Left renal pelvis (tissue), 4 donors: ENCODE results near the gene HTR4. TPM values are rescaled to one million over a fixed set of nuclear protein-coding genes. Genes with fewer than 3 reads are reported as not detected.
"Not testable (repeated sequence)": the region's sequence is repeated elsewhere in the genome, so short reads cannot be mapped to it uniquely, and the experiment has no call there.

ENCODE experiments used
- DNase-seq, 4 donors: peaks; one replicate each; pipeline ENCODE4 v3.0.0-alpha.2; 2013; ENCODE audit warnings: low read depth in 4 of 4, low spot score in 3 of 4
- polyA plus RNA-seq, 4 donors: library from polyadenylated mRNA; unstranded; fragments of 120-200 nt; gene quantifications; one replicate each; pipeline ENCODE4 v1.2.1, GENCODE V29; 2013; ENCODE audit not compliant: insufficient read length in 4 of 4

Gene HTR4
- polyA plus RNA-seq, 4 donors, result 0.11 to 0.17 (median 0.16) TPM; not detected in 1

- DNase-seq, result no peak
These were observed 169.7 kb downstream of the HTR4 start for GRCh38 chr5:148484651-148485050.

GRCh38 chr5:148483750-148484149, 170.6 kb downstream of the HTR4 start:
- DNase-seq, result no peak

DNA sequence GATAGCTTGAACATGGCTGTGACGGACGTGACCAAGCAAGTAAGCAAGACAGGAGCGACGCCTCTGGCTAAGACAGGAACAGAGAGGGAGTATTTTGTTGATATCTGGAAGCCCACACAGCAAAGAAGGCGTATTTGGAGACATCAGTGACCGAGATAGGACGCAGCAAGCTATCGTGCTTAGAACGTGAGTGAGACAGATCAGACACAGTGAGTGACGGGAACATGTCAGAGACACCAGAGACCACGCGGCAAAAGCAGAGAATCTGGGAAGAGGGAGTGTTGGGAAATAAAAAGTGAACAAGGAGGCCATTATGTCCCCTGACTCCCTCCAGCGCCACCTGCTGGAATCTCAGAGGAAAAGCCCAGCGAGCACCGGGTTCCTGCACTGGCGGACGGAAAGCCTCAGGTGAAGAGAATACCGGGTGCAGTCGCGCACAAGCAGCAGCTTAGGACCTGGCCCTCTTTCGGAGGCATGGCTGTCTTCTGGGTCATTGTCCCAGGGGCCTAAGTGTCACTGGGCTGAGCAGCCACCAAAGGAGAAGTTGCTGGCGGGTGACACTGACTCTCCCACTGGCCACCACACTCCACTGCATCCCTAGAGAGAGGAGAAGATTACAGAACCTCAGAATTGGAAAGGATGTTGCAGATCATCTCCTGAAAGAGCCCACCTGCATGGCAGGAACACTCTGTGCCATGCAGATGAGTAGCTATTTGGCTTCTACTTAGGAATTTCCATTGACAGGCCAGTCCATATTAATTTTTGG, 171.4 kb downstream of the HTR4 start:
- peak in 1 of 4 donors; percentile 4 for DNase-seq

GRCh38 chr5:148482196-148482595, 172.1 kb downstream of the HTR4 start:
- DNase-seq, result no peak

- DNase-seq, result no peak
These were observed 176.9 kb downstream of the HTR4 start for GRCh38 chr5:148477429-148477828.

DNA sequence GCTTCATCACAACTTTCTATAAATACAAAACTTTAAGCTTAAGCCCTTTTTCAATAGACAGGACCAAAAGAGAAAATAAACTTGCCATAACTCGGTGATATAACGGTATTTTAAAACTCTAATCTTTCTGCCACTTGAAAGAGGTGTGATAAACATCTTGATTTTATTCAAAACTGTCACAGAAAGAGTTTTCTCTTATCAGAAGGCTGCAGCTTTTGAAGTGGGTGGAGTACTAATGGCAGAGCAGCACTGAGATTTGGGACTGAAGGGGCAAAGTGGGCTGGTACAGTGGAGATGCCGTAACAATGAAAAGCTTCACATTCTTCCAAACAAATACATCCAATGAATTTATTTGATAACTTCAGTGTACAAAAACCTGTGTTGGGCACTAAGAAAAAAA, 178.0 kb downstream of the HTR4 start:
- no peak for DNase-seq

GRCh38 chr5:148474025-148474511, 180.3 kb downstream of the HTR4 start:
- DNase-seq, result no peak

DNA sequence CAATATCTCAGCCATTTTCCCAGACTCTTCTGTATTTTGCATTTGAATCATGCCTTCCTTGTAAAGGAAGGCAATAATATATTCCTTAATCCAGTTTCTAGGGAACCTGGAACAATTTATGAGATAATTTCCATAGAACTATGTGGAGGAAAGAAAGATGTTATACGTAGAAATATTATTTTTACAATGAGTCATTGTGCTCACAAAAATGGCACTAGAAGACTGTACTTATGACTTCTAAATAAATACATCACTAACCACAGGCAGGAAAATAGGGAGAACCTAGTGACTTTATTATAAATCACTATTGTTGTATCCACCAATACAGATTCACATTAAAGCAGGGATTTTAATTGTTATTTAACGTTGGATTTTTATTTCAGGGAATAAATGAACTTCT, 182.9 kb downstream of the HTR4 start:
- no peak for DNase-seq

DNA sequence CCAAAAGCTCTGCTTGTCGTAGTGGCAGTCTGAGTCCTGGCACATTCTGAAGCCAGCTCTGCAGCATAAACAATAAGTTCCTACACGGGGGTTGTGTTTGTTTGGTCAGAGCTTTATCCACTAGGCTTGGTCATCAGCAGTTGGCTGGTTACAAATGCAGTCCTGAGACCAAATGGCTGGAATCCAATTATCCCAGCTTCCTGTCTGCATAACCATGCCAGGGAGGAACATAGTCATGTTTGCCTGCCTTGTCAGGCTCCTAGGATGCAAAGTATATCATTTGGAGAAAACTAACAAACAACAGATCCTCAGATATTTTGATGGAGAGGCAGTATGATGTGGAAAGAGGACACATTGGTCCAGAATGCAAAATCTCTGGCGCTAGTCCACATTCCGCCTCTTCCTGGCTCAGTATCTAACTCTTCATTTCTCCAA, 184.8 kb downstream of the HTR4 start:
- no peak for DNase-seq

DNA sequence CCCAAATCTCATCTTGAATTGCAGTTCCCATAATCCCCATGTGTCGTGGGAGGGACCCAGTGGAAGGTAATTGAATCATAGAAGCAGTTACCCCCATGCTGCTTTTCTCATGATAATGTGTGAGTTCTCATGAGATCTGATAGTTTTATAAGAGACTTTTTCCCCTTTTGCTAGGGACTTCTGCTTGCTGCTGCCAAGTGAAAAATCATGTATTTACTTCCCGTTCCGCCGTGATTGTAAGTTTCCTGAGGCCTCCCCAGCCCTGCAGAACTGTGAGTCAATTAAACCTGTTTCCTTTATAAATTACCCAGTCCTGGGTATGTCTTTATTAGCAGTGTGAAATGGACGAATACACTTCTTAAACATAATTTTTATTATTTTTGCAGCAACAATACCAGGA, 185.6 kb downstream of the HTR4 start:
- not testable (repeated sequence) for DNase-seq

GRCh38 chr5:148467958-148468357, 186.4 kb downstream of the HTR4 start:
- DNase-seq, result no peak

- no peak for DNase-seq
These were observed 188.1 kb downstream of the HTR4 start for GRCh38 chr5:148466236-148466580.

DNA sequence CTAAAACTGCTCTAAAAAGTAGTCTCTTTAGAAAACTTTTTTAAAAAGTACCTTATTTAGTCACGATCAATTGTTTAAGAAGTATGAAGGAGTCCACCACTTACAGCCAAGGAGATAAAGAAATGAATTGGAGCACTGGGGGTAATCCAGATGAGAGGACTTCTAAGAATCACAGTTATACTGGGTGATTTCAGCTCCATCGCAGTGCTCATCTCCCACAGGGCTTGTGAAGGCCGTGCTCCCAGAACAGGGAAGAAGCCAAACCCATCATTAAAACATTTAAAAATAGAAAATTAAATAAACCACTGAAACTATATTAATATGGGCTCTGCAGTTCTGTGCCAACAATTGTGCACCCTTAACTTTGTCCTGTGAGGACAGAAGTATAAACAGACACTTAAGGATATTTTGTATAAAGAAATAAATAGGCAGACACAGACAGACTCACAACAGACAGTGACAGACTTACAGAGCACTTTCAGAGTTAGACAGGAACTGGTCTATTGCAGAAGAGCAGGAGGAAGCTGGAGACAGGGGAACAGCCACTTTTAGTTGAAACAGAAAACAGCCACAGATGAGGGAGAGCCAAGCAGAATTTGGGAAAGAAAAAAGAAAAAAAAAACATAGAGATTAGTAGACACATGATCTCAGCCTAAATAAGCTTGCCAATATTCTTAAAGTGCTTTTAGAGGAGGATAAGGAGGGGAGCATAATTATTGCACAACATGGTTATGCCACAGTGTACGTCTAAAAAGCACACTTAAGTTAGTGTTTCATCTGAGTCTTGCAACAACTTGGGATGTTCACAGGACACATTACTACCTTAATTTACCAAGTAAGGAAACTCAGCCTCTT, 188.7 kb downstream of the HTR4 start:
- no peak for DNase-seq

DNA sequence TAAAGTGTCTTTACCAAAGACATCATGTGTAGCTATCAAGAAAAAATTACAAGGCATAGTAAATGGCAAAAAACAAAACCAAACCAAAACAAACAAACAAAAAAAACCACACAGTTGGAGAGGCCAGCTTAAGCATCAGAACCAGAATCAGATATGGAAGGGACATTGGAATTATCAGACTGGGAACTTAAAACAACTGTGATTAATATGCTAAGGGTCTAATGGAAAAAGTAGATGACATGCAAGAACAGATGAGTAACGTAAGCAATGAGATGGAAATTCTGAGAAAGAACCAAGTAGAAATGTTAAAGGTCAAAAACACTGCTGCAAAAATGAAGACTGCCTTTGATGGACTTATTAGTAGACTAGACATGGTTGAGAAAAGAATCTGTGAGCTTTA, 194.7 kb downstream of the HTR4 start:
- DNase-seq, result no peak

- no peak for DNase-seq
These were observed 196.1 kb downstream of the HTR4 start for GRCh38 chr5:148458036-148458888.

DNA sequence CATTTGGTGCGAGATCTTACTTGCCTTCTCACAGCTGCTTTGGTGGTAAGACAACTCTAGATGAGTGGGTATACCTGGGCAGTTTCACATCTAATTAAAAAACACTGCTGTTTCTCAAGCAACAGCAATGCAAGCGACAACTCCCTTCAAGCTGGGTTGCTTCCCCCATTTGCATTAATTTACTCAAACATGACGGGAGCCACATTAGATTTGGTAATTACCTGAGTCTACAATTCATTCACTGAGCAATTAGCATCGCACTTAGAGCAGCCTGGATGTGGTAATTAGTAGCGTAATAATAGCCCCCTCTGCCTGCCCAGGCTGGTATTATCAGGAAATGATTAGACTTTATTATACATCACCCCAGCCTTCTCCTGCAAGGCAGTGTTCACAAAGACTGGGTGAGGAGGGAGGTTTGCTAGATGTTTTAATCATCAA, 197.1 kb downstream of the HTR4 start:
- DNase-seq, result peak in 1 of 4 donors; percentile 3

DNA sequence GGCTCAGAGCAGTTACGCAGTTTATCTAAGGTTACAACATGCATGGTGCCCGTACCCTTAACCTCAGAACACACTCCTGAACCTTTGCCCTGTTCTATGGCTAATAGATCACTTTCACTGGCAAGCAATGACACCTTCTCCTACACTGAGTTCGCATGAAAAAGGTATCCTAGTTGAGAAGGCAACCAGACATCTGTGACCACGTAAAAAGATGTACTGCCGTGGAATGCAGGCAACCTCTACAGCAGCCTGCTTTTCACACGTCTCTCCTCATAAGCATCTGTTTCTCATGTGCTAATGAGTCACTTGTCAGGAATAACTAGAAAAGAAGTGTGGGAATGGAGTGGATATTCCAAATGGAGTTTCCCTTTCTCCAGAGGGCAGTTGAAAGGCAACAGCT, 199.1 kb downstream of the HTR4 start:
- DNase-seq, result no peak

DNA sequence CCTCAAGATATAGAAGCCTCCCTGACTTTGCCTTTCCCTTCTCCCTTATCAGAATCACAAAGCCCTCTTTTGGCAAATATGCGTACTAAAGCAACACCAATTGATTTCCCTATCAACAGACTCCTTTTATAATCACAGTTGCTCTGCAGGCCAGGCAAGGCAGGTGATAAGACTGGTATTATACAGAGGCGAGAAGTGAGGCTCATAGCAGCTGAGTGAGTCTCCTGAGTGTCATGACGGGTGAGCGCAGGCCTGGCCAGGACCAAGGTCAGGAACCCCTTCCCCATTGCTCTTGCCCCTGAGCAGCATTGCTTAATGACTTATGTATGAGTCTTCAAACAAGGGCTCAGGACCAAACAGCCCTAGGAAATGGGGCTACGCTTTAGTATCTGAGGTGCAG, 199.8 kb downstream of the HTR4 start:
- DNase-seq, result no peak

DNA sequence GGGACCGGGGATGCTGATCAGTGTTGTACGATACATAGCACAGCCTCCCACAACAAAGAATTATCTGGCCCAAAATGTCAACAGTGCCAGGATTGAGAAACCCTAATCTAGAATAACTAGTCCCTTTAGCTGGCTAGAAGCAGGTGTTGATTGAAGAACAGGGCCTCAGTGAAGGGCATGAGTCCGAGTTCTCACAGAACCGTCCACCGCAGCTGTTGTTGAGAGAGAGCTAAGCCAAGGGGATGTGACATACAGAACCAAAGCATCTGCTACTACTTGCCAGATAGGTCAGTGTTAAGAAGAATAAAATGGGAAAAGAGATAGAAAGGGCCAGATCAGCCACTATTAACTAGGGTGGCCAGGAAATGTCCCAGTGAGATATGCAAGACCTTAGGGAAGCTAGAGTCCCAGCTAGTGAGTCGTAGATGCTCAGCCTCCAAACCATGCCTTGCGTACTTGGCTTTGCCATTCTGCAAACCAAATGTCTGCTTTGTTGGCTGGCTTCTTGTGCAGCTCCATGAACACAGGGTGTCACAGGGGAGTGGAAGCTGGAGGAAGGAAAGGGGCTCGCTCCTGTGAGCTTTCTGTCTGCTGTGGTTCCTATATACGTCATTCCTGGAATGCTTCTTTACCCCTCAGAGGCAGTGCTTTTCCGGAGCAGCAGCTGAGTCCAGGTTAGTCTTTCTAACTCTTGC, 201.7 kb downstream of the HTR4 start:
- DNase-seq, result no peak

DNA sequence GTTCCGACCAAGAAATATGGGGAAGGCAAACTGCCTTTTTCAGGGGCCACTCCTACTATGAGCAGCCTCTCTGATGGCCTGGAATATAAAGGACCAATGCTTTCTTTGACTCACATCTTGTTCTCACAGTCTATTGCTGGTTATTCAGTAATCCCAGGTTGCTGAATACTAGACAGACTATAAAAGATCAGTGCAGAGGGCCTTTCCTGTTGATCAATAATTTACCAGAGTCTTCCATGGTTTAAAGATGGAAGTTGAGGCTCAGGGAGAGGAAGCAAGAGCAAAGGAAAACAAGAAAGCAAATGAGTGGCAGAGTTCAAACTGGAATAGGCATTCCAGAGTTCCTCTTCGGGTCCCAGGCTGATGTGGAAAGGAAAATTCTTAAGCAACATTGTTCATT, 207.7 kb downstream of the HTR4 start:
- peak in 3 of 4 donors; percentile 6 to 39 (median 22) for DNase-seq
